GM18907 (cell line): Measurements from ENCODE around the gene KCNMA1.

Experiments used
- ATAC-seq: cut with Tn5 transposase; IDR thresholded peaks from one replicate; pipeline ENCODE4 v1.9.1; 2021; ENCODE audit warnings: mild to moderate bottlenecking, moderate library complexity; ENCODE audit not compliant: unreplicated experiment

The KCNMA1 gene

DNA sequence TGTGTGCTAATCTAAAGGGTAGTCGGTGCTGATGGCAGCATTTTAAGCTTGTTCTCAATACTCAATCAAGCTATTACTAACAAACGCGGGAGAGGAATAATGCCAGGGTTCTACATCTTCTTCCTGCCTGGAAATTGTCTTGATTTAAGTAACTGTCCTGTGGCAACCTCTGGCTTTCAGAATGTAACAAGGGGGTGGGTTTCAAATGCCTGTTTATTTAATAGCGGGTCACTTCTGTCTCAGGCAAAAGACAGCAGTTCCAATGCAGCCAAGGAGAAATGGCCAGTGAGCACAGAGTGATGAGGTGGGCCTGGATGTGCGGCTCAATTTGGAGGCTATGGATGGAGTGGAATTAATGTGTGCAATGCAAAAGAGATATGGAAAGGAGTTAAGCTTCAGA is 692.4 kb downstream of the KCNMA1 start:
- ATAC-seq, result no peak

DNA sequence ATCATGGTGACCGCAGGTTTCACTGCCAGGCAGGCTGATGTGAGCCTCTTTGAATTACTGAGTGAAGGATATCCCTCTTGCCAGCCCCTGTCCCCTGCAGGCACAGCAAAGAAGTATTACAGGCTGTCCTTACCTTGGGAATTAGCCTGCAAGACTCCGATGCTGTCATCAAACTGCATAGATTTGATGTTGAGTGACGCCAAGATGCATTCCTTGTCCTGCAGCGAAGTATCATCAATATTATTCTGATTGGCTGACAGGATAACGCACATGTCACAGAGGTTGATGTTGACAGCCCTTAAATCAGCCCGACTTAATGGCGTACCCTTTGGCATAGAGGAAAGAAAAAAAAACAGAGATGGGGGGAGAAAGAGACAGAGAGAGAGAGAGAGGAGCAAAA is 693.0 kb downstream of the KCNMA1 start:
- ATAC-seq, result no peak

DNA sequence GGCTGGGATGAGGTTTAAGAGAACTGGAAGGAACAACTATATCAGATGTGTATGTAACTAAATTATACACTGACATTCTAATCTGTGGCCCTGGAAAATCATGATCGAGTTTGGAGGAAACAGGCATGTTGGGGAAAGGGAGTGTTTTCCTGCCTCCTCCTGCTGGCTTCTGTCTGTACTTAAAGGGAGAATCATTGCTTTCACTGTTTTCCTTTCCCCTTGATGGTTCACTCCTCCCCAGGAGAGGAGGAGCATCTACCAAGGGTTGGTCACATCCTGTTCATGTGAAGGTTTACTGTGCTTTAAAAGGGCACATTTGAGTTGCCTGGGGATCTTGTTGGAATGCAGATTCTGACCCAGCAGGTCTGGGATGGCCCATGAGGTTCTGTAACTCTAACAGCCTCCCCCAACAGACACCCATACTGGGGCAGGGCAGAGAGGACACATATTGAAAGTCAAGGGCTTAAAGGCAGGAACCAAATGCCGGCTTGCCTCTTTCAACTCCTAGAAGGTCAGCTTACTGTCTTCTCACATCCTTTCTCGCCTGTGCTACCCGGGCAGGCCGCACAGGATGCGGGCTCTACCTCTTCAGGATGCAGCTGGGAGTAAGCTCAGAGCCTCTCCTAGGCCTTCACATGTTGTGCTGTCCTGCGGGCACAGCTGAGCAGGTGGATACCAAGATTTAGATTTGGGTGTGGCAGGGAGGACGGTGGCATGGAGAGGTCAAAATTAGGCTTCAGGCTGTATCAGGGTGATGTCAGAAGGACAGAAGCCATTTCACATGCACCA is 694.8 kb downstream of the KCNMA1 start:
- ATAC-seq, result no peak

DNA sequence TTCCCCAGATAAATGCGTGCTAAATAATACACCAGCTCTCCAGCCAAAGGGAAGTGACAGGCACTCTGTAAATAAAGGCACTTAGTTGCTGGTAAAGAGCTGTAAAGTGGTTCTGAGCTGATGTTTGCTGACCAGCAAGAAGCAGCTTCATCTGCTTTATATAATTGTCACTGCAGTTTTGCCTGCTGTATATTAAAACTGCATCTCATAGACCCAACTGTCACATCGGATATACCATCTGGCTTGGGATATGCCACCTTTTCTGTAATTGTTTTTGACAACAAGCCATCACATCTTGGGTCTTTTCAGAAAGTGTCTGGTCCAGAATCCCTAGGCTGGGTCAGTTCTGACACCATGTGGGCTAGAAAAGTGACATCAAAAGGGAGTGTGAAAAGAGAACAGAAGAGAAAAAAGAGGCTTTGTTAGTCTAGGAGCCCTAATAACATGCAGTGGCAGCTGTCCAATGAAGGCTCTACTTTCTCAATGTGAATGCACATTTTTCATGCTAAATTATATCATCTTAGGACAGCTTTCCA is 697.6 kb downstream of the KCNMA1 start:
- no peak for ATAC-seq

DNA sequence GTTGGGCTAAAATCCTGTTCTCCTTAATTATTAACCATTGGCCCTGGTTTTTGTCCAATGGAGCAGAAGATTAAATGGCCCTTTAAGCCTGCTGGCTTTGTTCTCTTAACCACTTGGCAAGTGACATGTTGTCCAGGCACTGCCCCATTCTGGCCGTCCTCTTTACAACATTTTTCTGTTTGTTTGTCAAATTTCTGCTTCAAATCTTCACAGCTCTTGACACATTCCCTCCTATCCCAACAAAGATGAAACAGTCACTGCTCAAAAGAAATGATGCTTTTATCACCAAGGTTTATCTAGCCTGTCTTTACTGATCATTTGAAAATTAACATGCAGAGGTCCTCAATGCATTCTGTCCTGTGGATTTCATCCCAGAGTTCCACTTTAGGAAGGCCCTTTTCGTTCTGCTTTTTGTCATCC is 700.4 kb downstream of the KCNMA1 start:
- no peak for ATAC-seq

DNA sequence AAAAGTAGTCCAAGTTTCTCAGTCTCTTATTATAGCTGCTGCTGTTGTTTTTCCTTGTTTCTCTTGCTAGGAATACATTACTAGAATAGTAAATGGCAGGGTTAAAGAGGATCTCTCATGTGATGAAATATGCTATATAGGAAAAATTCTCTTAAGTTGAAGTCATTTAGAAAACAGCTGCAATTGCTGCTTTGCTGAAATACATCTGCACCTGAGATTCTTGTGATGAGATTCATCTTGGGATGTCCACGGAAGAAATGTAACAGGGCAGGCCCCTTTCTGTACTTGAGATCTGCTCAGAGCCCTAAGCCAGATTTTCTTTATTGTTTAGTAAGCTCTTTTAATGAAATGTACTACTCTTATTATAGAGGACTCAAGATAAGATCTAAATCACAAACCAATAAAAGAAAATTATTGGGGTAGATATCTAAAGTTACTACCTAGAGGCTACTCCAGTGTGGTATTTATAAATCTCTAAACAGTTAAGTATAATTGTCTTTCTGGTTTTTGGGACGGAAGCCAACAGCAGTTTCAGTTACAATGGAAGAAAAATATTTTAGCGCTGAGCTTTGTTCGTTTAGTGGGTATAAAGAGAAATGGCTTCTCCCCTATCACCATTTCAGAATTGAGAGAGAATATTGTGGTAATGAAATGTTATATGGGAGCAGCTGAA is 701.5 kb downstream of the KCNMA1 start:
- ATAC-seq, result no peak

DNA sequence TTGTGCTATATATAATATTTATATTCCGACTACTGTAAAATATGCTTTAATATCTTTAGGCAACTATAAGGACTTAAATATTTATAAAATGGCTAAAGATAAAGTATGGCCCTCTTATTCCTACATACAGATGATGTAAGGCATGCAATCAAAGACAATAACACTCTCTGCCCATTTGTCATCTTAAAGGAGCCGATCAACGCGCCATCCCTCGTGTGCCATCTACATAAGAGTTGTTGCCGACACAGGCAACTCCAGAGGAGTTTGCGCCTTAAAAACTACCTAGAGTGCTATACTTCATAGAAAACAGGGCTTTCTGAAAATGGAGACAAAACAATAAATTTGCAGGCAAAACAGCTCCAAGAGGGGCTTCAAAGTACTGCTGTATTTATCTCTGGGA is 709.0 kb downstream of the KCNMA1 start:
- ATAC-seq, result no peak

DNA sequence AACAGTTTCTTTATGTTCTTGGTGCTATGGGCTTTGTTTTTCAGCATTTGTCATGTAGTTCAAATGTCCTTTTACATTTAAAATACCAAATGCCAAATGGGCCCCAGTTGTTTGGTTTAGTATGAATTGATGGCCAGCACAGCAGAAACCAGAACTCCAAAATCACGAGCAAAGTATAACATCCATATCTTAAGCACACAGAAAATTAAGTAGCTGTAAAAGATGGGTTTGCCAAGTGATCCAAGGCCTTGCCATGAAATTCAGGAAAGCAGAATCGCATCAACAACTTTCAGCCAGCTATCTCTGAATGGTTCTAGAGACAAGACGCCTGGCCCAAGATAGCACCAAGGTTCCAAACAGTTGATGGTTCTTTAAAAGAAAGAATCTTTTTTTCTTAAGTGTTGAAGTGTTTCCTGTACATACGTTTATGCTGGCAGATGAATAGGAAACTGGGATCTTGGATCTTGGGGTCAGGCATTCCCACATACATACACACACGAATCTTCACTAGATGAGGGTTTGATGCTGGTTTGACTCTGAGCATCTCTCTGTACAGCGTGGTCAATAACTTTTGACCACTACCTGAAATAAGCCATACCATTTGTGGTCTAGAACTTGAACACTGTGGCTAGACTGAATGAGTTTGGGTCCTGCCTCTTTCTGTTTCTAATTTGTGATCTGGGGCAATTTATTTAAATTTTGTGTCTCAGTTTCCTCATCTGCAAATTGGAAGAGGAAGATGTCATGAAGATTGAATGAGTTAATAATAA is 711.8 kb downstream of the KCNMA1 start:
- no peak for ATAC-seq

DNA sequence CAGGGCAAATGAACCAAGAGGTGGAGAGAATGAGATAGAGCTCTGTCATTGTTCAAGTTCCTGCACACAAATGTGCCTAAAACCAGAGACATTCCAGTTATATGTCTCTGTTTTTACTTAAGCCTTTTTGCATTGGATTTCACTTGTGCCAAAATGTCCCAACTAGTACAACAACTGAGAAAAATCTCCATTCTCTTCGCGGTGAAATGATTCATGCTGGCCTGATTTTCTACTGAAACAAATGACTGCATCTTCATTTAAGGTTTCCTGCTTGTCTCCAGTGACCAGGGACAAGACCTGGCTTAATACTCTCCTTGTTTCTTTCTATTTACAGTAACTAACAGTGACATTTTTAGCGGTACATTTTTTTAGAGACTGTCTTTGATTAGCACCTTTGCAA is 714.9 kb downstream of the KCNMA1 start:
- no peak for ATAC-seq

DNA sequence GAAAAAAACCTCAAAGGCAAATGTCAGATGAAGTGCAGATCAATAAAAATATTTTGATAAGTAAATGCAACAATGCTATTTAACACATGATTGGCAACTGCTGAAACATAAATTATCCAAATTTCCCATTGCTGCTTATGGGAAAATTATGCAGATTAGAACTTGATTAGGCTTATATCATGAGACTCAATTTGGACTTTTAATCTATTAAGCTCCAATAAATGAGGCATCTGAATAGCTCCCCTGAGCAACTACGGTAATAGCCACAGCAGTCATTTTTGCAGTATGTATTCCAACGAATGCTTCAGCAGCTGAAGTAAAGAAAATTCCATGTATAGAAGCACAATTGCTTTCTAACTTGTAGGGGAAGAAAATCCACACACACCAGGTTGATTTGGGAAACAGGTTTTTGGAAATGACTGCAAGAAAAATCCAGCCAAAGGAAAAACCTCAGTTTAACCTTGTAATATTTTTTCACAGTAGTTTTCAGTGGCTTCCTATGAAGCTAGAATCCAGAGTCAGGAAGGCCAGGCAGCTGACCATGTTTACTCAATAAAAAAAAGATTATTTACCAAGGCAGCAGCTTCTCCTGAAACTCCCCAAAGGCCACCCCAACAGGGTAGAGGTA is 716.1 kb downstream of the KCNMA1 start:
- ATAC-seq, result no peak

DNA sequence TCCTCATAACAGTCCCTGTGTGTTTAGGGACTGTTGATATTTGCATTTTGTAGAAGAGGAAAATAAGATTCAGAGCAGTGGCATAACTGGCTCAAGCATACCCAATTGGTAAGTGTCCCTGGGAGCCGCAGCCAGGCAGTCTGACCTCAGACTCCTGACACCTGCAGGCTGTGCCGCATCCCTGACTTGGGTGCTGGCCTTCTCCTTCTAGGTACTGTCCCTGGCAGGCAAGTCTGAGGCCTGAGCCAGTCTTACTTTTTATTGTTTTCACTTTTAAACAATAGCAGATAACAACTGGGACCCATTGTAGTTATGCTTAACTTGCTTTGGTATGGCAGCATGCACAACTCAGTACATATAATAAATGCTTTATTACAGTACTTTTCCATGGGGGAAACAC is 717.0 kb downstream of the KCNMA1 start:
- ATAC-seq, result no peak

DNA sequence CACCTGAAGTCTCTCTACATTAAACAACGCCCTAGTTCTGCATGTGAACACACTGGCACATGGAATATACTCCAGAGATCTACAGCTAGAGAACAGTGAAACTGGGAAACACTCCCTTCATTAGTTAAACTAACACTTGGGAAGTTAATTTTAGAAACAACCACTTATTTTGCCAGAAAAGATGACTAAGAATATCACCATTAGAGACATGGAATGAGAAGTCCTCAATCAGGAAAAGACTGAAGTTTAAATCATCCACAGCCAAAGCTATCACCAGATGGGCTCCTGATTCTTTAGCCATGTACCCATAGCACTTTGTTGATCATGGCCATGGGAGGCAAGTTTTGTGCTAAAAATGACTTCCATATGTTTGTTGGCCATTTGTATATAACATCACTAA is 719.5 kb downstream of the KCNMA1 start:
- ATAC-seq, result no peak

DNA sequence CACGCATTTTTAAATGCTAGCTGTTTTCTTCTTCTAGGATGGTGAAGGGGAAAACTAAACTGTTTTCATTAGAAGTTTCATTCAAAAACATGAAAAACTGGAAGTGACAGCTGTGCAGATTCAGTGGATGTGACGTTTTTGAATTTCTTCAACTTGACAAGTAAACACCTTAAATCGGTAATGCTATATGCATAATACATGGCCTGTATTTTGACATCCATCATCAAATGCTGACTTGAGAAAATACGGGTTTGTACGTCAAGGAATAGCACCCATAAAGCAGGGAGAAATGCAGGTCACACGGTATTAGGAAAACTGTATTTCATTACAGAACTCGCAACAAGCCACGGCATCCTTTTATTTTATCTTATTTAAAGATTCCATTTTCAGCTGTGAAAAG is 720.5 kb downstream of the KCNMA1 start:
- ATAC-seq, result no peak

DNA sequence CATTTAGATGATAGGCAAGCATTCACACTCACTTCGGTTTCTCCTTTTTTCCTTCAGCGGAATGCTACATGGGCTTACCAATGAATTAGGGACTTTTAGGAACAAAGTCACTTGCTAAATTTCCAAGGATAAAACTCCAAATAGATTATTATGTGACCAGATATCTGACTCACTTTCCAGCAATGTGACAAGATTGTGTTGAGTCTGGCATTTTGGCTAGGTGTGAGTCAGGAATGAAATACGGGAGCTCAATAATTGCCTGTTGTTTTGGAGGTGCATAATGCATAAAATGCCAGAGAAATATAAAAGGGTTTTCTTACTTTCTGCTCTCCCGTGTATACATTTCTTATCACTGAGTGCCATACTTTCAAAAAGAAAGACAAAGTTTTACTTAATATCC is 721.1 kb downstream of the KCNMA1 start:
- no peak for ATAC-seq

DNA sequence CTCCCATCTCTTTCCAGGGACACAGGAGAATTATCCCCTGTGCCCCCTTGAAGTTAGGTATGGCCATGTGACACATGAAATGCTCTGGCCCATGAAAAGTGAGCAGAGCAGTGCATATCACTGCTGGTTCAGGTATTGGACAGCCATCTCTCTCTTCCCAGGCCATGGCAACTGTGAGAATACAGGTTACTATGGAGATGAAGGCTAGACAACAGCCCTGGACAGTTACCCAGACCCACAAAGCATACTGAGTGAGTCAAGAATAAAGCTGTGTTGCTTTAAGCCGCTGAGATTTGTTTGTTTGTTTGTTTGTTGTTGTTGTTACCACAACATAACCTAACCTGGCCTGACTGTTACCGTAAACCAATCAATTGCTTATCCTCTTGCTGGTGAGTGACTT is 722.3 kb downstream of the KCNMA1 start:
- ATAC-seq, result no peak

DNA sequence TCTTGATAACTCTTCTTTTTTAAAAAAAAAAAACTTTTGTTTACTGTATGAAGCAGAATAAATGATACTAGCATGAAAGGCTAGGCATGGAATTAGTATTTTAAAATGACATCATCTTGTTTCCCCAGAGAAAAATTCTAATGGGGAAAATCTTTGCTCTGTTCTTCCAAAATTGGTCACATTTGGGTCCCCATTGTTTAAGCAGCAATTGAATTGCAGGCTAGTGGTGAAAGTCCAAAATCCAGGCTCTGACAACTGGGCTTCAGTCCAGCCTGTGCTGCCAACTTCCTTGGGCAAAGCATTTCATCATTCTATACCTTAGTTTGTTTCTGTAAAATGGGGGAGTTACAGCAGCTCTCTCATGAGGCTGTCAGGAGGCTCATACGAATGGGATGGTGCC is 726.4 kb downstream of the KCNMA1 start:
- ATAC-seq, result no peak

DNA sequence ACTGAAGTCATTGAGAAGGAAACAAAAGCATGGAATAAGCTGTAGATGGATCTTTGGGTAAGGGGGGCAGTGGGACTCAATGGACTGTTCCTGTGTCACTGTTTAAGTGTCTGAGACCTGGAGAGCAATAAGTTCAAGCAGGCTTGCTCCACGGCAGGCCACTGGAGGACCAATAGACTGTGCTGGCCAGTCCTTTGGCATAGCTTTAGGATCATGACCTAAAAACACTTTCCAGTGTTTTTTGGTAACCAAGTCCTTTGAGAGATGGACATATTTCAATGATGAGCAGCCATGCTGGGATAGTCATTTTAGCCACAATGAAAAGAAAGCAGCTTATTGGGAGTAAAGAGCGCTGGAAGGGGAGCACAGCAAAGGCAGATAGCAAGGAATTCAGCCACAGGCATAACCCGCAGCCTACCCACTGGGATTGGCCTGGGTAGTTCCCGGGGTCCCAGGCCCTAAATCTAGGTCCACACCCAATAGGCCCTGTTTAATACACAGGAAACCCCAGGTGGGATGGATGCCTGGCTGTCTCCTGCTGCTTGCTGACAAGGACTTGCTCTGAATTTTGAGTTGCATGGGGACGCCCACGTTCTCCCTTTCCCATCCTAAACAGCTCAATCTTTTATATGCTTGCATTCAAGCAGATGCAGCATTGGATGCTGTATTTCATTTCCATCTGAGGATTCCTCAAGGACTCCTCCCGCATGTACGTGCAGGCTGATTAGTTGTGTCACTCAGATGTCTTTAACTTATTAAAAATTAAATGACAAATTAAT is 727.2 kb downstream of the KCNMA1 start:
- ATAC-seq, result no peak

DNA sequence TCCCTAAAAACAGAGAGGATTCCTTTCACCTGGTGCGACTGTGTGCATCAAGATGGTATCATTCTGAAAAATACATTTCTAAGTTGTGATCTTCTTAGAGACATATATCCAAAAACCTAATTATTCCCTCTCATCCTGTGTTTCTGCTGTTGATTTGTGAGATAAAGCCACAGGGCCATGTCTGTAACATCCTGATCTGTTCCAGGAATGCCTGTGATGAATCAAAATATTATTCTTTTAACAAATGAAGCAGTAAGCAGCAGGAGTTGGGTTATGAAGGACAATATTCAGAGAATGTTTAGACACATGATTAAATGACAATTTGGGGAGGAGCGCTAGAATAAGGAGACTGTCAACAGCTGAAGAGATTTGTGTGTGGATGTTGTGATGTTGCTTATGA is 731.4 kb downstream of the KCNMA1 start:
- no peak for ATAC-seq

DNA sequence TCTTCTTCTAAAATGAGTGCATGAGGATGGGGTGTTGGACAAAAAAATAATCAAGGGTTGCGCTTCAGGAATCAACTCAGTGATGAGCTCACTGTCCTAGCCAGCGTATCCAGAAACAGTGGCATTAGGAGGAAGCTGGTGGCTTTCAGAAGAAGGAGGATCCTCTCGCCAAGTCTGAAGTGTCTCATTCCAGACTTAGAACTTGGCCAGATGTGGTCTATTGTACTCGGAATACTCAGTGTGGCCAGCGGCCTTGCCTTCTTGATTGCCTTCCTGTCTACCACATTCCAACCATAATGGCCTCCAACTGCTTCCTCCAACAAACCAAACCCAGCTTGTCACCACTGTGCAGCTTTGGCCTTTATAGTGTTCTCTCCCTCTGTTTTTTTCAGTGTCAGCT is 732.4 kb downstream of the KCNMA1 start:
- no peak for ATAC-seq

DNA sequence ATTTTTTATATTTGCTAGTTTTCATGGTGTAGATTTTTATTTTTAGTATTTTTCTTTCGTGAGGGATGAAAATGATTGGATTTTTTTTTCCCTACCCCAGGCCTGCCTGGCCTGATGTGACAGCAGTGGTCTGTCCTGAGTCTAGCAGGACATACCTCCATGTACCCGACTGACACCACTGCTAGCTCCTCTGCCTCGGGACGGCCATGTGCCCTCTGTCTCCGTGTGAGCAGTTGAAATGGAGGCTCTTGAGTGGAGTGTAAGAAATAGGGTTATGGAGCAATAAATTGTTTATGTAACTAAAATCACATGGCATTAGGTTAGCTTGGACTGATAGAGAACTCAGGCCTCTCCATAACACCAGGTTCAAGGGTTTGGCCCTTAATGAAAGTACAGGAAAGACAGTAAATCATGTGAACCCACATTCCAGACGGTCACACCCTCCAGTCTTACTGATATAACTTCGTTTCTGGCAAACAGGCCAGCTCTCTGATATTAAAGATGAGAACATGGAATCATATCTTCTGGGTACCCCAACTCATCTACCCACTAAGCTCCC is 734.1 kb downstream of the KCNMA1 start:
- no peak for ATAC-seq
